ENCODE measurements around the gene SORBS1. TPM values are rescaled to one million over a fixed set of nuclear protein-coding genes. Genes with fewer than 3 reads are reported as not detected.

Gene SORBS1
- total RNA-seq, 6 experiments from 2014 or later: 56.4 to 97.9 (median 76.5) TPM

DNA sequence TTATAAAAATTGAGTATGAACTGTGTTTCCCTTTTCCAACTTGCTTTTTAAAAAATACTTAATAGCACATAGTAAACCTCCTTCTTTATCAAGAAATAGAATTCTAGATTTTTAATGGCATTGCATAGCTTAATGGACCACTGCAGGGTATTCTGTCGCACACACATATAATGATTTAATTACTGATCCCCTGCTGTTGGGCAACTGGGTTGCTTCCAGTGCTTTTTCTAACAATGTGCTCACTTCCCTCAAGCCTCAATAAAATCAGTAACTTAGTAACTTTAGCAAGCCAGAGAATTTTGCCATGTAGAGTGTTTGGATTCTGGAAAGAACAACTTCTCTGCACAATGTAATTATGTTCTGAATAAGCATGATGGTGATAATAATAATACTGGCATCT is 221.3 kb downstream of the SORBS1 start:
- no peaks in the 10 kb centered on the region for H3K9me3 ChIP-seq

DNA sequence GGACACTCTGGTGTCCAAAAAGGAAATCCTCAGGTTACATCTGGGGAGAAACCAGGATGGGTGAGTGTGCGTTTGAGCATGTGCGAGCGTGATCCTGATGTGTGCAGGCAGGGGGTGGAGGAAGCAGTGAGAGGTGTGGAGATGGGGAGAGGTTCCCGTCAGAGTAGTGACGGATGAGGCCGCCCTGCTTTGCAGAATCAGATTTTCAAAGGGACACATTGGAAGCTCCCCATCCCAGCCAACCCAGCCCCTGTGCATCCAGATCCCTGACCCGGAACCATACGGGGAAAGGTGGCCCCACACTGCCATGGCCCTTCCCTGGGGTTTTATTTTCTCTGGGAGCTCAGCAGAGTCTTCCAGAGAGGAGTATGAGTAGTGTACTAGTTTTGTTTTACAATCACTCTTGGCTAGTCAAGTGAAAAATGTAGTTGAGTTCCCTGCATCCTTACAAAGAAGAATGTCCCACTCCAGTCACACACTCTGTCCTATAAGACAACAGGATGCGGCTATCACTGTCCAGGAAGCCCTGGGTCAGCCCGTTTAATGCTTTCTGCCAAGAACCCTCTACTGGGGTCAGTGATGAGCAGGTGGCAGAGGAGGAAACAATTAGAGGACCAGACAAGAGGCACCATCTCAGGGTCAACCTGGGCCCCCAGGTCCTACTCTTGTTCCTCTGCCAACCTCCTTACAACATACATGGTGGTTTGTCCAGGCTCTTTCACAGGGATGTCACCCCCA is 223.6 kb downstream of the SORBS1 start:
- intact Hi-C loops (cut with DNase I): no loop called here
- H3K9me3 ChIP-seq: no peaks in the 10 kb centered on the region
- 90% methylated on average over 2 of the region's 10 CpGs for WGBS (ENCODE audit: insufficient coverage, low coverage, low lambda C conversion rate, missing lambda C conversion rate)
- H3K27ac ChIP-seq: peak overlapping the region in 1 of 3 donors; percentile 20
- no peaks in the 10 kb centered on the region for H3K4me1 ChIP-seq
- TF ChIP-seq CTCF (IDR thresholded peaks at IDR 0.05) (no peak), POLR2A (IDR thresholded peaks at IDR 0.05) (no peak)
- peaks cover 0 to 14% (median 6%) of the 10 kb centered on the region in 4 donors for H3K36me3 ChIP-seq
- H3K4me3 ChIP-seq: no peak overlapping the region
- ATAC-seq: peak; percentile 25 to 74 (median 48)
- H3K27me3 ChIP-seq: no peaks in the 10 kb centered on the region
- no peak for DNase-seq

More for the DNA sequence above, 221.3 kb downstream of the SORBS1 start:
- H3K27ac ChIP-seq: no peak overlapping the region
- WGBS (ENCODE audit: insufficient coverage, low coverage, low lambda C conversion rate, missing lambda C conversion rate): 94% methylated on average over 1 of the region's 1 CpG
- H3K4me1 ChIP-seq: no peaks in the 10 kb centered on the region
- no peaks in the 10 kb centered on the region for H3K27me3 ChIP-seq
- H3K4me3 ChIP-seq: no peak overlapping the region
- peaks cover 0 to 21% (median 6%) of the 10 kb centered on the region in 4 donors for H3K36me3 ChIP-seq
- no peak for ATAC-seq
- no peak for TF ChIP-seq CTCF (IDR thresholded peaks at IDR 0.05)
- TF ChIP-seq POLR2A (IDR thresholded peaks at IDR 0.05): no peak
- intact Hi-C loops (cut with DNase I): no loop called here
- DNase-seq: no peak

DNA sequence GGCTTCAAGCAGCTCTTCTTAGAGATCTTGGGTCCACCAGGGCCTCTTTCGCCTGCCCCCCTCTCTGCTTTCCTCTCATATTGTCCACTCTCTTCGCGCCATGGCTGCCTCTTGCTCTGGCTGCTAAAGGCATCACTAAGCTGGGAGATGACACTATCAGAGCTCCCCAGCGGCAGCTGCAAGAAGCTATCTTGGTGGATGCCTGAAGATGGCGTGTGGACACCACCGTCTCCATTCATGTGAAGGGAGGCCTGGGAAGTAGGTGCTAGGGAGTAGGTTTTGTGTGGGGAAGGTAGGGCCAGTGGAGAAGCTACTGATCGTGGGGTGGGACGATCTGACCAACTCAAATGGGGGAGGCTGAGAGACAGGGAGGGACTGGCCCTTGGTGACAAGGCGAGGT is 224.5 kb downstream of the SORBS1 start:
- TF ChIP-seq CTCF (IDR thresholded peaks at IDR 0.05) (no peak), POLR2A (IDR thresholded peaks at IDR 0.05) (no peak)
- no peak for ATAC-seq
- H3K27ac ChIP-seq: peak overlapping the region in 1 of 3 donors; percentile 20
- 92% methylated on average over 7 of the region's 9 CpGs for WGBS (ENCODE audit: insufficient coverage, low coverage, low lambda C conversion rate, missing lambda C conversion rate)
- intact Hi-C loops (cut with DNase I): no loop called here
- H3K4me3 ChIP-seq: no peak overlapping the region
- H3K36me3 ChIP-seq: peaks cover 0 to 14% (median 6%) of the 10 kb centered on the region in 4 donors
- DNase-seq: no peak
- H3K27me3 ChIP-seq: no peaks in the 10 kb centered on the region
- no peaks in the 10 kb centered on the region for H3K9me3 ChIP-seq
- peaks cover 0 to 5% (median under 1%) of the 10 kb centered on the region in 4 donors for H3K4me1 ChIP-seq

GRCh38 chr10:95335933-95336699 is 225.1 kb downstream of the SORBS1 start:
- Histone ChIP-seq H3K4me3 (no peak overlapping the region), H3K27me3 (no peaks in the 10 kb centered on the region), H3K36me3 (peaks cover 0 to 14% (median 6%) of the 10 kb centered on the region in 4 donors), H3K9me3 (no peaks in the 10 kb centered on the region), H3K27ac (peak overlapping the region in 1 of 3 donors; percentile 75), H3K4me1 (peaks cover 0 to 10% (median 3%) of the 10 kb centered on the region in 4 donors)
- TF ChIP-seq POLR2A (IDR thresholded peaks at IDR 0.05) (no peak), CTCF (IDR thresholded peaks at IDR 0.05) (no peak)
- WGBS (ENCODE audit: insufficient coverage, low coverage, low lambda C conversion rate, missing lambda C conversion rate): 92% methylated on average over 9 of the region's 19 CpGs
- DNase-seq: no peak
- no peak for ATAC-seq
- intact Hi-C loops (cut with DNase I): no loop called here
